SK-N-SH (cell line): Measurements from ENCODE around the gene FOSL1. TPM values are rescaled to one million over a fixed set of nuclear protein-coding genes. Genes with fewer than 3 reads are reported as not detected.

Experiments
- CTCF ChIA-PET: fragments of 300-600, 350-600 bp; formaldehyde crosslinking; extraction: SDS; loops from one replicate; lab custom pipeline; 2021; lab: Yijun Ruan, JAX
- POLR2A ChIA-PET: fragments of 350-600 bp; sonication (Branson Sonifier 250); formaldehyde crosslinking; extraction: SDS; loops from one replicate; lab custom pipeline; 2020; ENCODE audit warnings: antibody characterized with exemption, inconsistent platforms; lab: Yijun Ruan, JAX
- DNase-seq: peaks from one replicate; pipeline ENCODE4 v3.0.0; 2012
- H2AFZ ChIP-seq: fragments of 200-600 bp; sonication (generic); 2 replicates; pipeline ENCODE4 v1.8.1; 2016; ENCODE audit warnings: antibody characterized with exemption, mild to moderate bottlenecking, low read depth
- H3F3A ChIP-seq: fragments of 200-600 bp; sonication (generic); replicated peaks from 2 replicates; pipeline ENCODE3; 2016; ENCODE audit warnings: antibody characterized with exemption, mild to moderate bottlenecking; ENCODE audit not compliant: insufficient read depth
- H3K27ac ChIP-seq, 2 experiments: fragments of 200-500 bp in 1 of 2; fragments of 200-600 bp in 1 of 2; sonication (Bioruptor generic) in 1 of 2; sonication (generic), shearing (Covaris generic) in 1 of 2; 2 replicates each; pipeline versions ENCODE4 v1.5.1 to v1.6.1; 2014 to 2016; ENCODE audit warnings: low read depth in 2 of 2, inconsistent platforms in 1 of 2, low read length in 1 of 2, mild to moderate bottlenecking in 1 of 2, mixed read lengths in 1 of 2
- H3K27me3 ChIP-seq: fragments of 200-600 bp; sonication (generic), shearing (Covaris generic); 2 replicates; pipeline ENCODE4 v1.6.1; 2016; ENCODE audit warnings: mixed run types; ENCODE audit not compliant: insufficient read depth
- H3K36me3 ChIP-seq, 2 experiments: fragments of 200-500 bp in 1 of 2; fragments of 200-600 bp in 1 of 2; sonication (Bioruptor generic) in 1 of 2; sonication (generic) in 1 of 2; replicated peaks in 1 of 2; 2 replicates each; pipeline versions ENCODE3 to v1.5.1; 2014 to 2016; ENCODE audit warnings: low read length in 1 of 2, mild to moderate bottlenecking in 1 of 2; ENCODE audit not compliant: insufficient read depth in 2 of 2, control insufficient read depth in 1 of 2
- H3K4me1 ChIP-seq, 2 experiments: fragments of 200-500 bp in 1 of 2; fragments of 200-600 bp in 1 of 2; sonication (Bioruptor generic) in 1 of 2; sonication (generic), shearing (Covaris generic) in 1 of 2; 2 replicates each; pipeline versions ENCODE4 v1.5.1 to v1.6.1; 2014 to 2016; ENCODE audit warnings: low read depth in 1 of 2, low read length in 1 of 2, mixed run types in 1 of 2; ENCODE audit not compliant: insufficient read depth in 2 of 2, control insufficient read depth in 1 of 2
- H3K4me2 ChIP-seq: fragments of 200-600 bp; sonication (generic), shearing (Covaris generic); 2 replicates; pipeline ENCODE4 v1.6.1; 2017; ENCODE audit warnings: mixed run types
- H3K4me3 ChIP-seq, 2 experiments: fragments of 200-500 bp in 1 of 2; fragments of 200-600 bp in 1 of 2; sonication (Bioruptor generic) in 1 of 2; sonication (generic), shearing (Covaris generic) in 1 of 2; 2 replicates each; pipeline versions ENCODE4 v1.5.1 to v1.8.1; 2014 to 2016; ENCODE audit warnings: low read depth in 2 of 2, inconsistent platforms in 1 of 2, low read length in 1 of 2, mild to moderate bottlenecking in 1 of 2, mixed read lengths in 1 of 2, moderate library complexity in 1 of 2
- H3K79me2 ChIP-seq: fragments of 200-600 bp; sonication (generic); 2 replicates; pipeline ENCODE4 v1.8.1; 2017; ENCODE audit warnings: mild to moderate bottlenecking; ENCODE audit not compliant: insufficient read depth
- H3K9ac ChIP-seq: fragments of 200-600 bp; sonication (generic); 2 replicates; pipeline ENCODE4 v1.6.1; 2017; ENCODE audit warnings: mixed run types
- H3K9me2 ChIP-seq: fragments of 200-600 bp; sonication (generic); 2 replicates; pipeline ENCODE4 v1.6.1; 2017; ENCODE audit warnings: mixed run types
- H3K9me3 ChIP-seq: fragments of 200-600 bp; sonication (generic); 2 replicates; pipeline ENCODE4 v1.6.1; 2017; ENCODE audit warnings: mixed run types, mild to moderate bottlenecking, moderate library complexity
- H4K20me1 ChIP-seq: fragments of 200-600 bp; sonication (generic); 2 replicates; pipeline ENCODE4 v1.6.1; 2017; ENCODE audit warnings: mild to moderate bottlenecking, mixed run types; ENCODE audit not compliant: insufficient read depth
- EP300 ChIP-seq, 2 experiments: IDR thresholded peaks; 2 replicates each; pipeline versions ENCODE4 v1.4.0 to v1.6.1; 2012; ENCODE audit warnings: borderline replicate concordance in 1 of 2, low read depth in 1 of 2, low read length in 1 of 2
- EZH2phosphoT487 ChIP-seq: fragments of 200-600 bp; sonication (generic); IDR thresholded peaks from 2 replicates; pipeline ENCODE4 v1.6.1; 2017; ENCODE audit warnings: low read depth, mixed run types, mild to moderate bottlenecking, antibody characterized with exemption, moderate library complexity, borderline replicate concordance
- FOSL2 ChIP-seq: IDR thresholded peaks from 2 replicates; pipeline ENCODE4 v1.4.0; 2012; ENCODE audit warnings: low read depth, mild to moderate bottlenecking, moderate library complexity, borderline replicate concordance
- JUND ChIP-seq: IDR thresholded peaks from 2 replicates; pipeline ENCODE4 v1.4.0; 2012
- MAX ChIP-seq: IDR thresholded peaks from 2 replicates; pipeline ENCODE4 v1.4.0; 2012; ENCODE audit warnings: low read depth
- MXI1 ChIP-seq: IDR thresholded peaks from 2 replicates; pipeline ENCODE4 v1.6.1; 2012; ENCODE audit warnings: mild to moderate bottlenecking, low read depth, low read length, improper control_type of control experiment
- NRF1 ChIP-seq: IDR thresholded peaks from 2 replicates; pipeline ENCODE4 v1.6.1; 2012; ENCODE audit warnings: low read depth, mild to moderate bottlenecking, low read length
- POLR2AphosphoS5 ChIP-seq: IDR thresholded peaks from 2 replicates; pipeline ENCODE4 v1.6.1; 2012; ENCODE audit warnings: low read depth, low read length
- SMC3 ChIP-seq: IDR thresholded peaks from 2 replicates; pipeline ENCODE4 v1.6.1; 2012; ENCODE audit warnings: low read depth, low read length, improper control_type of control experiment
- USF1 ChIP-seq: IDR thresholded peaks from 2 replicates; pipeline ENCODE4 v1.4.0; 2012; ENCODE audit warnings: low read depth, borderline replicate concordance
- ZBTB33 ChIP-seq: IDR thresholded peaks from 2 replicates; pipeline ENCODE4 v1.4.0; 2012; ENCODE audit warnings: low read depth, borderline replicate concordance
- WGBS: methylation state at CpG from one replicate; pipeline ENCODE4 v1.1.6; 2017; ENCODE audit warnings: low lambda C conversion rate; 5-methylcytosine and 5-hydroxymethylcytosine counted together
- polyA plus RNA-seq, 3 experiments: library from polyadenylated mRNA; depleted of rRNA; stranded (reverse); fragments of >200 nt; gene quantifications; 2 replicates each; pipeline ENCODE4 v1.2.3, GENCODE V29; 2012

Gene FOSL1
- polyA plus RNA-seq, 1 of the 3 experiments (the other 2 are of a cell fraction), result 30.1 TPM

- peak overlapping the region; percentile 28; the same call in 1 of the 2 replicates for H3K9ac ChIP-seq
- CTCF ChIA-PET, result interaction anchor here (1.2 kb wide), 1 partner anchor 11 kb away, joined by 5 read pairs; no protein-coding TSS in a partner anchor
- H3K4me1 ChIP-seq, result peaks cover 0 to 12% of the 10 kb centered on the region in 2 experiments; a peak in 2 of 4 replicates
- POLR2A ChIA-PET, result no interaction called here
- WGBS, result 71% methylated on average over 9 of the region's 9 CpGs
- TF ChIP-seq ZBTB33 (no peak), USF1 (no peak), SMC3 (no peak), MXI1 (no peak), NRF1 (no peak), EZH2phosphoT487 (no peak), FOSL2 (no peak)
- peak overlapping the region; percentile 80 for H2AFZ ChIP-seq
- no peak overlapping the region for H3K4me3 ChIP-seq
- no peaks in the 10 kb centered on the region for H3K79me2 ChIP-seq
- H4K20me1 ChIP-seq, result no peaks in the 10 kb centered on the region
- no peaks in the 10 kb centered on the region for H3K9me2 ChIP-seq
- peaks cover 12% of the 10 kb centered on the region for H3F3A ChIP-seq
- H3K9me3 ChIP-seq, result no peaks in the 10 kb centered on the region
- H3K27ac ChIP-seq, result peak overlapping the region in 1 of 2 experiments; percentile 65; a peak in 2 of 4 replicates
- no peaks in the 10 kb centered on the region for H3K36me3 ChIP-seq
- no peak for DNase-seq
- peak overlapping the region; percentile 58; the same call in 1 of the 2 replicates for H3K4me2 ChIP-seq
- no peaks in the 10 kb centered on the region for H3K27me3 ChIP-seq
Observed at GRCh38 chr11:65941720-65942310, 41.6 kb upstream of the FOSL1 start.

- CTCF ChIA-PET, result interaction anchor here (1.0 to 1.8 kb wide), 5 partner anchors 13 to 105 kb away, joined by 3 to 6 read pairs (median 4); partner anchors contain the start of gene FIBP
- H3K9ac ChIP-seq, result no peak overlapping the region
- no peak overlapping the region for H3K27ac ChIP-seq
- no peaks in the 10 kb centered on the region for H3K9me2 ChIP-seq
- DNase-seq, result no peak
- H3K79me2 ChIP-seq, result no peaks in the 10 kb centered on the region
- no peak overlapping the region for H3K4me3 ChIP-seq
- peaks cover 12% of the 10 kb centered on the region for H3F3A ChIP-seq
- WGBS, result 43% methylated on average over 4 of the region's 4 CpGs
- no peak overlapping the region for H3K4me2 ChIP-seq
- H4K20me1 ChIP-seq, result no peaks in the 10 kb centered on the region
- H2AFZ ChIP-seq, result 0 out of 2 replicates have a peak overlapping the region, but pooled peaks have one; percentile 35
- POLR2A ChIA-PET, result no interaction called here
- H3K27me3 ChIP-seq, result no peaks in the 10 kb centered on the region
- no peaks in the 10 kb centered on the region for H3K9me3 ChIP-seq
- no peaks in the 10 kb centered on the region for H3K36me3 ChIP-seq
- TF ChIP-seq MXI1 (no peak), JUND (no peak), EP300 (IDR thresholded peaks at IDR 0.05; ENCODE audit: borderline replicate concordance in 1 of 2, low read depth in 1 of 2, low read length in 1 of 2) (no peak), POLR2AphosphoS5 (no peak), MAX (no peak), FOSL2 (no peak)
- TF ChIP-seq, all 33 proteins: peak for 0
- H3K4me1 ChIP-seq, result peaks cover 0 to 12% of the 10 kb centered on the region in 2 experiments; a peak in 2 of 4 replicates
Observed at GRCh38 chr11:65937766-65938165, 37.6 kb upstream of the FOSL1 start.
